A673 (cell line): ENCODE data around the gene PAXX.

Source experiments
- EZH2 ChIP-seq: fragments of 200-600 bp; sonication (generic); IDR thresholded peaks from 2 replicates; pipeline ENCODE4 v1.6.1; 2017; ENCODE audit warnings: borderline replicate concordance, low read depth, mild to moderate bottlenecking, mixed read lengths, antibody characterized with exemption, low read length; ENCODE audit not compliant: poor library complexity, severe bottlenecking
- TF ChIP-seq, protein P1 (sequence below): fragments of 300-800, 200-600 bp; sonication (generic); conservative IDR thresholded peaks from 2 replicates; pipeline ENCODE4 v1.5.1; 2017; ENCODE audit warnings: low read depth, mild to moderate bottlenecking, antibody characterized with exemption, low read length, moderate library complexity, mixed read lengths

- TF ChIP-seq, protein P1, sequence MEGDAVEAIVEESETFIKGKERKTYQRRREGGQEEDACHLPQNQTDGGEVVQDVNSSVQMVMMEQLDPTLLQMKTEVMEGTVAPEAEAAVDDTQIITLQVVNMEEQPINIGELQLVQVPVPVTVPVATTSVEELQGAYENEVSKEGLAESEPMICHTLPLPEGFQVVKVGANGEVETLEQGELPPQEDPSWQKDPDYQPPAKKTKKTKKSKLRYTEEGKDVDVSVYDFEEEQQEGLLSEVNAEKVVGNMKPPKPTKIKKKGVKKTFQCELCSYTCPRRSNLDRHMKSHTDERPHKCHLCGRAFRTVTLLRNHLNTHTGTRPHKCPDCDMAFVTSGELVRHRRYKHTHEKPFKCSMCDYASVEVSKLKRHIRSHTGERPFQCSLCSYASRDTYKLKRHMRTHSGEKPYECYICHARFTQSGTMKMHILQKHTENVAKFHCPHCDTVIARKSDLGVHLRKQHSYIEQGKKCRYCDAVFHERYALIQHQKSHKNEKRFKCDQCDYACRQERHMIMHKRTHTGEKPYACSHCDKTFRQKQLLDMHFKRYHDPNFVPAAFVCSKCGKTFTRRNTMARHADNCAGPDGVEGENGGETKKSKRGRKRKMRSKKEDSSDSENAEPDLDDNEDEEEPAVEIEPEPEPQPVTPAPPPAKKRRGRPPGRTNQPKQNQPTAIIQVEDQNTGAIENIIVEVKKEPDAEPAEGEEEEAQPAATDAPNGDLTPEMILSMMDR = no peak
- TF ChIP-seq EZH2 = no peak
Observed at GRCh38 chr9:137014776-137015539, 22.7 kb downstream of the PAXX start.
